H1 (cell line): ENCODE measurements around the gene RALY. TPM values are rescaled to one million over a fixed set of nuclear protein-coding genes. Genes with fewer than 3 reads are reported as not detected.

Experiments
- CTCF ChIA-PET: fragments of 300-600 bp; sonication (Branson Sonifier 250); formaldehyde crosslinking; loops from one replicate; lab custom pipeline; 2021; ENCODE audit not compliant: partially characterized antibody; lab: Charles Lee
- POLR2A ChIA-PET: fragments of 300-600 bp; sonication (Branson Sonifier 250); formaldehyde crosslinking; loops from one replicate; lab custom pipeline; 2021; ENCODE audit warnings: inconsistent platforms; ENCODE audit not compliant: partially characterized antibody; lab: Charles Lee
- DNase-seq, 2 experiments: peaks; one replicate each; pipeline versions ENCODE4 v3.0.0 to v3.0.0-alpha.2; 2010 to 2022; ENCODE audit warnings: low spot score in 2 of 2, low read depth in 1 of 2, mixed read lengths in 1 of 2
- FAIRE-seq: peaks from 2 replicates; lab custom pipeline; 2011; peaks lifted over from hg19 to GRCh38; lab: Jason Lieb, UNC
- H2AFZ ChIP-seq: 2 replicates; pipeline ENCODE4 v1.8.1; 2012; ENCODE audit warnings: low read length, inconsistent platforms
- H2AK5ac ChIP-seq: 2 replicates; pipeline ENCODE4 v1.6.1; 2013; ENCODE audit warnings: low read depth, low read length
- H2BK120ac ChIP-seq: replicated peaks from 2 replicates; pipeline ENCODE3; 2013; ENCODE audit warnings: low read depth, low read length, inconsistent platforms
- H2BK12ac ChIP-seq: 2 replicates; pipeline ENCODE4 v1.6.1; 2013; ENCODE audit warnings: low read depth, low read length
- H2BK15ac ChIP-seq: 2 replicates; pipeline ENCODE4 v1.6.1; 2013; ENCODE audit warnings: low read length
- H2BK20ac ChIP-seq: 2 replicates; pipeline ENCODE4 v1.6.1; 2013; ENCODE audit warnings: low read length
- H2BK5ac ChIP-seq: 2 replicates; pipeline ENCODE4 v1.6.1; 2013; ENCODE audit warnings: low read depth, low read length
- H3K14ac ChIP-seq: 2 replicates; pipeline ENCODE4 v1.6.1; 2013; ENCODE audit warnings: inconsistent platforms; ENCODE audit not compliant: insufficient read length
- H3K18ac ChIP-seq: 2 replicates; pipeline ENCODE4 v1.6.1; 2013; ENCODE audit warnings: low read length; ENCODE audit errors: extremely low read depth
- H3K23ac ChIP-seq: 2 replicates; pipeline ENCODE4 v1.6.1; 2013; ENCODE audit warnings: inconsistent platforms; ENCODE audit not compliant: insufficient read length
- H3K23me2 ChIP-seq: 2 replicates; pipeline ENCODE4 v1.6.1; 2013; ENCODE audit warnings: low read depth, low read length
- H3K27ac ChIP-seq: 2 replicates; pipeline ENCODE4 v1.6.1; 2011; ENCODE audit warnings: low read depth, low read length, inconsistent platforms
- H3K27me3 ChIP-seq, 4 experiments: replicated peaks in 1 of 4; 1 replicate in 1 of 4; 2 replicates in 3 of 4; pipeline versions ENCODE4 v1.6.1 to v1.8.1; 2011 to 2013; ENCODE audit warnings: low read length in 3 of 4, mild to moderate bottlenecking in 3 of 4, inconsistent platforms in 2 of 4, mixed read lengths in 2 of 4, moderate library complexity in 1 of 4; ENCODE audit not compliant: control insufficient read depth in 3 of 4, insufficient read depth in 3 of 4; ENCODE audit errors: extremely low read depth in 1 of 4
- H3K36me3 ChIP-seq, 4 experiments: 2 replicates each; pipeline versions ENCODE4 v1.6.1 to v1.8.1; 2011 to 2013; ENCODE audit warnings: mild to moderate bottlenecking in 4 of 4, low read length in 3 of 4, moderate library complexity in 2 of 4, control low read depth in 1 of 4, inconsistent platforms in 1 of 4; ENCODE audit not compliant: insufficient read depth in 4 of 4, control insufficient read depth in 2 of 4
- H3K4ac ChIP-seq: replicated peaks from 2 replicates; pipeline ENCODE3; 2013; ENCODE audit warnings: low read length, low read depth, mixed read lengths, inconsistent platforms; ENCODE audit not compliant: insufficient read length
- H3K4me1 ChIP-seq, 4 experiments: replicated peaks in 1 of 4; 1 replicate in 1 of 4; 2 replicates in 3 of 4; pipeline versions ENCODE4 v1.6.1 to v1.8.1; 2011 to 2013; ENCODE audit warnings: low read length in 3 of 4, inconsistent platforms in 2 of 4, mixed read lengths in 1 of 4; ENCODE audit not compliant: insufficient read depth in 4 of 4, control insufficient read depth in 3 of 4
- H3K4me2 ChIP-seq, 2 experiments: 2 replicates each; pipeline versions ENCODE4 v1.6.1 to v1.8.1; 2011 to 2013; ENCODE audit warnings: low read depth in 2 of 2, low read length in 2 of 2, control low read depth in 1 of 2, inconsistent platforms in 1 of 2, mild to moderate bottlenecking in 1 of 2; ENCODE audit not compliant: insufficient read depth in 1 of 2
- H3K4me3 ChIP-seq, 4 experiments: fragments of 200-600, 300-600 bp in 1 of 4; sonication (generic), shearing (Covaris generic), sonication (Bioruptor Twin) in 1 of 4; 2 replicates each; pipeline versions ENCODE4 v1.5.1 to v1.8.1; 2011 to 2016; ENCODE audit warnings: low read length in 4 of 4, low read depth in 3 of 4, control low read depth in 2 of 4, inconsistent platforms in 2 of 4, mild to moderate bottlenecking in 2 of 4, mixed read lengths in 1 of 4, moderate library complexity in 1 of 4; ENCODE audit not compliant: insufficient read depth in 2 of 4; ENCODE audit errors: extremely low read depth in 1 of 4
- H3K56ac ChIP-seq: replicated peaks from 2 replicates; pipeline ENCODE3; 2013; ENCODE audit warnings: low read depth, mild to moderate bottlenecking, mixed read lengths, low read length, inconsistent platforms; ENCODE audit not compliant: insufficient read length
- H3K79me1 ChIP-seq: 2 replicates; pipeline ENCODE4 v1.6.1; 2013; ENCODE audit warnings: low read depth, low read length, control low read depth
- H3K79me2 ChIP-seq, 2 experiments: 2 replicates each; pipeline versions ENCODE4 v1.6.1 to v1.8.1; 2012 to 2013; ENCODE audit warnings: low read length in 2 of 2, mild to moderate bottlenecking in 2 of 2, inconsistent platforms in 1 of 2; ENCODE audit not compliant: insufficient read depth in 2 of 2, control insufficient read depth in 1 of 2
- H3K9ac ChIP-seq, 4 experiments: replicated peaks in 1 of 4; 1 replicate in 1 of 4; 2 replicates in 3 of 4; pipeline versions ENCODE4 v1.6.1 to v1.8.1; 2011 to 2013; ENCODE audit warnings: low read depth in 3 of 4, low read length in 3 of 4, control low read depth in 2 of 4, mild to moderate bottlenecking in 2 of 4, moderate library complexity in 2 of 4, inconsistent platforms in 1 of 4; ENCODE audit errors: extremely low read depth in 1 of 4
- H3K9me3 ChIP-seq, 2 experiments: 2 replicates each; pipeline versions ENCODE4 v1.6.1 to v1.8.1; 2012 to 2013; ENCODE audit warnings: mild to moderate bottlenecking in 2 of 2, moderate library complexity in 2 of 2, control low read depth in 1 of 2, inconsistent platforms in 1 of 2, low read depth in 1 of 2, low read length in 1 of 2, mixed read lengths in 1 of 2; ENCODE audit not compliant: insufficient read depth in 2 of 2
- H4K20me1 ChIP-seq, 2 experiments: replicated peaks in 1 of 2; 2 replicates each; pipeline versions ENCODE3 to v1.8.1; 2011 to 2013; ENCODE audit warnings: inconsistent platforms in 2 of 2, low read length in 2 of 2, mild to moderate bottlenecking in 1 of 2; ENCODE audit not compliant: insufficient read depth in 2 of 2, control insufficient read depth in 1 of 2
- H4K5ac ChIP-seq: 2 replicates; pipeline ENCODE4 v1.6.1; 2013; ENCODE audit warnings: low read length, low read depth, mixed read lengths, inconsistent platforms; ENCODE audit not compliant: insufficient read length
- H4K8ac ChIP-seq: 2 replicates; pipeline ENCODE4 v1.8.0; 2013; ENCODE audit warnings: mild to moderate bottlenecking, moderate library complexity, low read length, inconsistent platforms; ENCODE audit not compliant: insufficient read depth; ENCODE audit errors: extremely low read depth
- H4K91ac ChIP-seq: replicated peaks from 2 replicates; pipeline ENCODE3; 2013; ENCODE audit warnings: low read length, mixed read lengths, inconsistent platforms; ENCODE audit not compliant: insufficient read length
- CHD2 ChIP-seq: IDR thresholded peaks from 2 replicates; pipeline ENCODE4 v1.6.1; 2012; ENCODE audit warnings: low read length, improper control_type of control experiment
- EP300 ChIP-seq, 2 experiments: IDR thresholded peaks; 1 replicate in 1 of 2; 2 replicates in 1 of 2; pipeline ENCODE4 v1.6.1; 2011 to 2012; ENCODE audit warnings: low read depth in 2 of 2, low read length in 2 of 2, mild to moderate bottlenecking in 2 of 2, borderline replicate concordance in 1 of 2, inconsistent platforms in 1 of 2, moderate library complexity in 1 of 2
- FOSL1 ChIP-seq: IDR thresholded peaks from 2 replicates; pipeline ENCODE4 v1.6.1; 2011; ENCODE audit warnings: mild to moderate bottlenecking, low read depth, low read length, moderate library complexity; ENCODE audit not compliant: insufficient read depth
- GABPA ChIP-seq: IDR thresholded peaks from 2 replicates; pipeline ENCODE4 v1.6.1; 2011; ENCODE audit warnings: mild to moderate bottlenecking, low read length, moderate library complexity, borderline replicate concordance; ENCODE audit not compliant: insufficient read depth
- KDM5A ChIP-seq: fragments of 200-600 bp; IDR thresholded peaks from 2 replicates; pipeline ENCODE4 v1.7.1; 2012; ENCODE audit warnings: mild to moderate bottlenecking, low read length, inconsistent platforms, mixed read lengths
- MAX ChIP-seq: IDR thresholded peaks from 2 replicates; pipeline ENCODE4 v1.6.1; 2012; ENCODE audit warnings: inconsistent platforms
- PHF8 ChIP-seq: fragments of 200-600 bp; sonication (generic); conservative IDR thresholded peaks from 2 replicates; pipeline ENCODE4 v1.7.1; 2012; ENCODE audit warnings: low read depth, mild to moderate bottlenecking, inconsistent platforms, low read length, moderate library complexity
- POLR2A ChIP-seq, 2 experiments: IDR thresholded peaks; 1 replicate in 1 of 2; 2 replicates in 1 of 2; pipeline ENCODE4 v1.6.1; 2011; ENCODE audit warnings: low read depth in 2 of 2, low read length in 2 of 2, mild to moderate bottlenecking in 2 of 2; ENCODE audit errors: control extremely low read depth in 1 of 2
- POU5F1 ChIP-seq: IDR thresholded peaks from 2 replicates; pipeline ENCODE4 v1.6.1; 2011; ENCODE audit warnings: low read depth, mild to moderate bottlenecking, low read length, moderate library complexity
- RFX5 ChIP-seq: IDR thresholded peaks from 2 replicates; pipeline ENCODE4 v1.6.1; 2011; ENCODE audit warnings: low read depth, low read length, improper control_type of control experiment, borderline replicate concordance
- WGBS, 2 experiments: shearing (Covaris generic) in 1 of 2; methylation state at CpG; one replicate each; pipeline versions ENCODE4 v1.1.6 to v1.1.7; 2013 to 2015; ENCODE audit warnings: low lambda C conversion rate in 2 of 2, mixed read lengths in 2 of 2, inconsistent platforms in 1 of 2, low coverage in 1 of 2, missing lambda C conversion rate in 1 of 2; ENCODE audit not compliant: insufficient replicate concordance in 2 of 2, insufficient coverage in 1 of 2, insufficient read length in 1 of 2; ENCODE audit errors: extremely low coverage in 1 of 2, missing lambda C conversion rate in 1 of 2; 5-methylcytosine and 5-hydroxymethylcytosine counted together
- polyA plus RNA-seq, 7 experiments: library from polyadenylated mRNA; depleted of rRNA in 3 of 7; stranded (reverse) in 5 of 7; unstranded in 2 of 7; fragments of >200 nt in 5 of 7; fragments of 200-250 nt in 2 of 7; gene quantifications; 1 replicate in 5 of 7; 2 replicates in 1 of 7; 4 replicates in 1 of 7; pipeline versions ENCODE4 v1.2.1 to v1.2.3, GENCODE V29; 2011 to 2013; ENCODE audit warnings: missing spikeins in 2 of 7, mixed read lengths in 2 of 7
- total RNA-seq: library from RNA; stranded (reverse); fragmentation: NEBNext Ultra II Directional; extraction: Animal tissue kit (Norgen Biotek cat#: 25700); gene quantifications from 2 replicates; pipeline ENCODE4 v1.2.1, GENCODE V29; 2021

RALY gene
- total and polyA plus RNA-seq, 2 of the 8 experiments (the other 6 are each of a cell fraction or from before 2014, with no cell fraction given), result 133 to 148 TPM

- Histone ChIP-seq H3K9me3 (peaks cover 0 to 3% of the 10 kb centered on the region in 2 experiments; a peak in 1 of 4 replicates), H3K79me2 (peaks cover 4 to 90% of the 10 kb centered on the region in 2 experiments), H3K4ac (no peak overlapping the region), H2AK5ac (no peak overlapping the region), H3K23ac (no peak overlapping the region), H3K36me3 (no peaks in the 10 kb centered on the region), H2BK15ac (no peak overlapping the region), H3K27me3 (no peaks in the 10 kb centered on the region), H3K9ac (no peak overlapping the region), H3K4me2 (no peak overlapping the region), H4K20me1 (peaks cover 7 to 22% of the 10 kb centered on the region in 2 experiments), H2BK120ac (no peak overlapping the region), H3K4me3 (no peak overlapping the region), H2AFZ (no peak overlapping the region), H2BK20ac (no peak overlapping the region), H3K23me2 (peaks cover 2% of the 10 kb centered on the region; the same call in 1 of the 2 replicates), H3K79me1 (peaks cover 20% of the 10 kb centered on the region), H2BK5ac (no peak overlapping the region), H4K91ac (no peak overlapping the region), H3K4me1 (peaks cover 0 to 14% (median 8%) of the 10 kb centered on the region in 4 experiments; a peak in 5 of 7 replicates), H3K27ac (no peak overlapping the region), H3K14ac (no peak overlapping the region), H4K5ac (no peak overlapping the region), H2BK12ac (no peak overlapping the region), H3K56ac (no peak overlapping the region), H4K8ac (no peak overlapping the region), H3K18ac (no peak overlapping the region)
- DNase-seq, result no peak
- POLR2A ChIA-PET, result no interaction called here
- CTCF ChIA-PET, result interaction anchor here (1.3 to 1.4 kb wide), 3 partner anchors 8 to 50 kb away, joined by 3 to 5 read pairs (median 3); no protein-coding TSS in a partner anchor
- 80% methylated on average over 1 of the region's 1 CpG; no CpG with 5 or more reads in 1 of the 2 experiments for WGBS, 2 experiments
- TF ChIP-seq FOSL1 (no peak), POLR2A (IDR thresholded peaks at IDR 0.05; ENCODE audit: control extremely low read depth in 1 of 2, low read depth in 2 of 2, low read length in 2 of 2) (no peak), KDM5A (no peak), POU5F1 (no peak), EP300 (IDR thresholded peaks at IDR 0.05; ENCODE audit: borderline replicate concordance in 1 of 2, low read depth in 2 of 2, low read length in 2 of 2) (no peak), PHF8 (no peak), RFX5 (no peak), CHD2 (no peak), MAX (no peak), GABPA (no peak)
- FAIRE-seq, result no peak
Observed at GRCh38 chr20:34018166-34018565, 24.5 kb downstream of the RALY start.
